NCI-H446 (cell line): ENCODE results near the gene PAFAH2.
"Not testable (repeated sequence)": the region's sequence is repeated elsewhere in the genome, so short reads cannot be mapped to it uniquely, and the experiment has no call there.

Experiments used
- DNase-seq, 2 experiments: peaks; one replicate each; lab custom pipeline; 2025; lab: John Stamatoyannopoulos, UW

Gene PAFAH2

DNA sequence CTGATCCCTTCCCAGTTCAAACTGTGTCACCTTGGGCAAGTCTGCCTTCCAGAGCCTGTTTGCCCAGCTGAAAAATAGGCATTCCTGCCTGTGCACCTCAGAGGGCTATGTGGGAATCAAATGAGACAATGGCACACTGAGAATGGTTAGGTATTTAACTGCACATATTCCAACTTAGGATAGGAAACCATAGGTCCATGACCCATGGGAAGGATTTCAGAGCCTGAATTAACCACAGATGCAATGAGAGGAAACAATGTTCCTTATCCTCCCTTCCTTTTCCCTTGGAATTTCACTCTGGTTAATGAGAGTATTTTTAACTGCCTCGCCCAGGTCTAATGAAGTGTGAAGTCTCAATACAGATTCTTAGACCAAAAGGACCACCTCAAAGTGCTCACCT lies 12.7 kb downstream of the PAFAH2 start:
- DNase-seq: no peak

DNA sequence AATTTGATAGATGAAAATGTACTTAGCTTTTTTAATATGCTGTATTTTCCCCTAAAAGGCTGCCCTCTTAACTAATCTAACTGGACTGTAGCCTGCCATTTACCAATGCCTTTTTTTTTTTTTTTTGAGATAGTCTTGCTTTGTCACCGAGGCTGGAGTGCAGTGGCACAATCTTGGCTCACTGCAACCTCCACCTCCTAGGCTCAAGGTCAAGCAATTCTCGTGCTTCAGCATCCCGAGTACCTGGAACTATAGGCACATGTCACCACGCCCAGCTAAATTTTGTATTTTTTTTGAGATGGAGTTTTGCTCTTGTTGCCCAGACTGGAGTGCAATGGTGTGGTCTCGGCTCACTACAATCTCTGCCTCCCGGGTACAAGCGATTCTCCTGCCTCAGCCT lies 18.7 kb downstream of the PAFAH2 start:
- DNase-seq: no peak

DNA sequence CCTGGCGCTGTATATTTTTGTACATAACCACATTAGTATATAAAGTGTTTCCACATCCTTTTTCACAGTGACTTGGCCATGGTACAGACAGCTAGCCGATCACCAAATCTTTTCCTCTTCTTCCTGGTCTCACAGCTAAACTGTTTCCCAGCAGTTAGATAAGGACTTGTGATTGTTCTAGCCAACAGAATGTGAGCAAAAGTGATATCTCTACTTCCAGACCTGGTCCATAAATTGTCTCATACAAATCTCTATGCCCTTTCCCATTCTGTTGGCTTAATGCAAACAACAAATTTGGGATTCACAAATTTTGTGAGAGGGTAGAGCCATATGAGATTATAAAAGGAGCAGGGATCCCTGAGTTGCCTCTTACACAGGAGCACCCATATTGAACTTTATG lies 19.5 kb downstream of the PAFAH2 start:
- DNase-seq: no peak

DNA sequence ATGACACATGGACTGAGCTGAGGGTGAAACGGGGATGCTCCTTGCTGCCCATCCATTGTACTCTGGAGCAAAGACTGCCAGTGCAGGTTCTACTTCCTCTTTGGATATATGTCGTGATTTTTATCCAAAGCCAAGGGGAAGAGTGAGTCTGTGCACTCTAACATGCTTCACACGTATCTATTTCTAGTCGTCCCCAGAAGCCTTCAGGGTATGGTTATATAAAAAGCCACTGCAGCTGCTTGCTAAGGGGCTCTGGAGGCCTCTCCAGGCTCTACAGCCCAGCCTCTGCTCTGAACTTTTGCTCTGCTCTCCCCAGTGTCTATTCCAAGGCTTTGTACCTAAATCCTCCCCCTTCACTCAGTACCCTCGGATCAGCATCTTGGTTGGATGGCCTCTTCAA lies 20.1 kb downstream of the PAFAH2 start:
- DNase-seq: no peak

DNA sequence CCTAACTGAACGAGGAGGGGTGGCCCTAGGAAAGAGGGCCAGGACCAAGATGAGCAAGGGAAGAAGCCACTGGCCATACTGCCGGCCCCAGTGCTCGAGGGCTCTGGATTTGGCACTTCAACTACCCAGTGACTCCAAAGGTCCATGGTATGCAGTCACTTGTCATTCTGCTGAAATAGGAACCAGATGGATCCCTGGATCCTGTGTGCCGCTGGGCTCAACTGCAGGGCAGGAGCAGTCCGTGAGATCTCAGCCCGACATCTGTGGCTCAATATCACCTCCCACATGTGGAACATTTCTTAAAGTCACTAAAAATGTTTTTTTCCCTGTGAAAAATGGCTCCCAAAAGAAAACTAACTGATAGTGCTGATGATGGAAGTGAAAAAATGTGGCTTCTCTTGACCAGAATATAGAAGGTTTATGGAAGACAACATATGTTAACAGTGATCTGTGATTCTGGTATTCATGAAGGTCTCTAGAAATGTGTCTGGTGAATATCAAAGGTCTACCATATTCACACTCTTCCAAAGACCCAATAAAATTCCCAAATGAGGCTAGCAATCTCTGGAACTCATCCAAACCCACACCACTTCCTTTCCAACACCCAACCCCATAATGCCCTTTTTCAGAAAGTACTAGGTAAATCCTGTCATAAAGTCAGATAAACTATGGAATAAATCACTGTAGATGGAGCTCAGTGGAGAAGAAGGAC lies 24.1 kb downstream of the PAFAH2 start:
- no peak for DNase-seq

DNA sequence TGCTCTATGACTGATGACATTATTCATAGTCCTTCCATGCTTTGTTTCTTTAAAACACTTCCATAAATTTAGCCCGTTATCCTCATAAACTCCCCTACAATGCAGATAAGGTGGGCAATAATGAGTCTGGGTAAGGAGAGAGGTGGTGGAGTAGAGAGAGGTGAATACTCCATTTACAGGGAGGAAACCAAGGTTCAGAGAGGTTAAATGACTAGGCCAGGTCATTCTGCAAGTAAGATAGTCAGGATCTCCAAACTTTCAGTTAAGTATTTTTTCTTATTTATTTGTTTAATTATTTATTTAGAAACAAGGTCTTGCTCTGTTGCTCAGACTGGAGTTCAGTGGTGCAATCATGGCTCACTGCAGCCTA lies 26.1 kb downstream of the PAFAH2 start:
- DNase-seq: no peak

DNA sequence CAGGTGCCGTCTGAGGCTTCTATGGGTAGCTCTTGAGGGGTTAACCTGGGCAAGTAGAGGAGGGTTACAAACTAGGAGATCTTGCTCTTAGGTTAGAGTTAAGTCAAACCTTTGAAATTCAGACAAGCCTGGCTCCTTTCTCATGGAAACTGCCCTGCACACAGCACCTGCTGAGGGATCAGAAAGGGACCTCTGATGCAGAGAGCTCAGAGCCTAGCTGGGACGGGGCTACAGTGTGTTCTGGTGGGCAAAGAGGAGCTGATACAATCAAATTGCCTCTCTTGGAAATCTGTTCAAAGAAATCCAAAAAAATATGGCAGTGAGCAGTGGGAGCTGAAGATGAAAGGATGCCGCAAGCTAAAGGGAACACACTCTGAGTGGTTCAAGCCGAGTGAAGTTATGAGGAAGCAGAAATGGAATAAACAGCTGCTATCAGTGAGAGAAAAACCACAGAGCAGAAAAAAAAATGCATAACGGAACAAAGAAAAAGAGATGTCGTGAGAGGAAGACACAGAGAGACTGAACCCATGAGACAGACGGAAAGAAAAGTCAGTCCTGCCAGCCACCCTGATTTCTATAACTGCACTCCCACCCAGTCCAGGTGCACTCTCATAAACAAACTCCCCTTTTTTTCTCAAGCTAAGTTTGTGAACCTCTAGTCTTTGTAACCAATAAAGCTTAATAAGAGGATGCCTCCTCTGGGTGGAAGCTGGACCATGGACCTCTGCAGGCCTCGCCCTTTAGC lies 26.6 kb downstream of the PAFAH2 start:
- DNase-seq: no peak

DNA sequence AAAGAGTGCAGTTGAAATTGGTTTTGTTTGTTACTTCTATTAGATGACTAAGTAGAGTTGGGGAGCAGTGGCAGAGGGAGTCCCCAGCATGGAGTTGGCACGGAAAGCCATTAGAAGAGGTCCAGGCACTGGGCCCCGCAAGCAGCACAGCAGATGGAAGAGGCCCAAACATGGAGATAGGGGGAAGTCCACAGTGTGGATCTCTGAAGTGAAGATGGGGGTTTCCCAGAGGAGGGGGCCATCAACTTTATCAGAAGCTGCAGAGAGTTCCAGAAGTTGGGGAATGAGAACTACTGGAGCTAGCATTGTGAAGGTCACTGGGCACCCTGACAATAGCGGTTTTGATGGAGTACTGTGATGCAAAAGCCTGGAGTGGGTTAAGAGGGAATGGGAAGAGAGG lies 30.6 kb downstream of the PAFAH2 start:
- DNase-seq: no peak

DNA sequence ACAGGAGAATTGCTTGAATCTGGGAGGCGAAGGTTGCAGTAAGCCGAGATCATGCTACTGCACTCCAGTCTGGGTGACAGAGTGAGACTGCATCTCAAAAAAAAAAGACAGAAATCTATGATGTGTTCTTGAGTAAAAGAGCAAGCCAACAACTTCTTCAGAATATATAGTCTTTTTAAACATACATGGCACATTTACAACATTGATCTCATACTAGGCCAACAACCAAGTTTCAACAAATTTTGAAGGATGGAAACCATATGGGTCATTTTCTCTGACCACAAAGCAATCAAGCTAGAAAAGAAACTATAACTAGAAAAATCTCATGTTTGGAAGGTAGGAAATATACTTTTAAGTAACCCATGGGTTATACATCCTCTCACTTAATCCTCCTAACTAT lies 38.3 kb downstream of the PAFAH2 start:
- no peak for DNase-seq

DNA sequence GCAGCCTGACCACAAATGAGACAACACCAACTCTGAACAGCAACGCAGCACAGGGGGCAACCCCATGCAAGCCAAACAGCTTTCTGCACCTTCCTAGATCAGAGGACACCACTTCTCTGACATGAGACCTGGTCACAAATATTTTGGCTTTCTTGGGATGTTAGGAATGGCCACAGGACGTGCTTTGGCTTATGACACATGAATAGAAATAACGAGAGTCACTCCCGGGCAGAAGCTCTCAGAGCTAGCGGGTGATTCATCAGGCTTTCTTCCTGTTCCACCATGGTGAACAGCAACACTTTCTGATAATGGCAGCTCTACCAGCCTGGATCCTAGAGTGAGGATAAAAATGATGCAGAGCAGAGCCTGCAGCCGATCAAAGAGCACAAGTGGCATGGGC lies 39.4 kb downstream of the PAFAH2 start:
- no peak for DNase-seq

DNA sequence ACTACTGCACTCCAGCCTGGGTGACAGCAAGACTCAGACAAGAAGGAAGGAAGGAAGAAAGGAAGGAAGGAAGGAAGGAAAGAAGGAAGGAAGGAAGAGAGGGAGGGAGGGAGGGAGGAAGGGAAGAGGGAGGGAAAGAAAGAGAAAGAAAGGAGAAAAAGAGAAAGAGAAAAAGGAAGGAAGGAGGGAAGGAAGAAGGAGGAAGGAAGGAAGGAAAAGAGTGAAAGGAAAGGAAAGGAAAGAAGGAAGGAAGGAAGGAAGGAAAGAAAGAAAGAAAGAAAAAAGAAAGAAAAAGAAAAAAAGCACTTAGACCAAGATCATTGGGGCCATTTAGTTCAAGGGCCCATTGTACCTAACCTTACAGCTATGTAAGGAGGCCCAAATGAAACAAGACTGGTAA lies 42.3 kb downstream of the PAFAH2 start:
- DNase-seq: no peak

DNA sequence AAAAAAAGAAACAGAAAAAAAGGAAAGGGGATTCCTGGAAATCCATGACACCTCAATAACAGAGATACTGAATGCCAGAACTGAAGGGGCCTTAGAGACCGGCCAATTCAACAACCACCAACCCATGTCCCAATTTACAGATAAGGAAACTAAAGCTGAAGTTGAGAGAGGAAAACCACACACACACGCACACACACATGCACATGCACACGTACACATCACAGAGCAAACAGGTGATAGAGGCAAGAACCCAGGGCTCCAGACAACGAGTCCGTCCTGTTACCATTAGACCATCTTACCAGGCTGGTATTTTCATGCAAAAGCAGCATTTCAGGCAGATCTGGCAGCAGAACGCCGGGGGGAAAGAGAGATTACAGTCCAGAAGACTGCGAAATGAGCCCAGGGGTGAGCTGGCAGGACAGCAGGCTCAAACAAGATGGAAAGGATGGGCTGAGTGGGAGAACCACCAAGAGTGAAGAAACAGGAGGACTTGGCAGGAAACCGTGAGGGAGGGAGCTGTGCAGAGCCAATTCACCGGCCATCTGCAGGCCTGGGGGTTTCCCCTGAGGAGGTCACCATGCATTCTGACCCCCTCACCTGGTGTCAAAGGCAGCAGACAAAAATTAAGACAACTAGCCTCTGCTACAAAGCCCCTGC lies 43.5 kb downstream of the PAFAH2 start:
- DNase-seq: peak in 1 of 2 experiments; percentile 35

DNA sequence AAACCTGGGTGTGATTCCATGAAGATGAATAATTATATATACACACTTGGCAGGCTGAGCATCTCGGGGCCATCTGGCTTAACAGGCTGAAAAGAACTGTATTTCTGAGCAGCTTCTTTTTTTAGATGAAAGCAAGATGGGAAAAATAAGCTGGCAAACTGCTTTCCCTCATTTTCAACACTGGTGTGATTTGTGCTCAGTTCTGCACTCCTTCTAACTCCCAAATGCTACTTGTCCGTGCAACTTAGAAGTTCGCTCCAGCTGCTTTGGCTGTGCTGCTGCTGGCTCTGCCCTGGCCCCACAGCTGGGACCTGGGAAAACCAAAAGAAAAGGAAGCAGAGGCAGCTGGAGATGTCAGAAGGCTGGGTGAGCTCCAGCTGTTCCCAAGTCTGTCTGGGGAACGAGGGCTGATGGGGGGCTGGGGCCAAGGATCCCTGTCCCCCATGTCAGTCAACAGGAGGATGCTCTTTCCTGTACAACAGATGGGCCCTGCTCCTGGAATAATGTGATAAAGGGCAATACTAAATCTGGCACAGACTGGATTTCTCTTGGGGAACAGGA lies 44.9 kb downstream of the PAFAH2 start:
- peak; percentile 95 to 96 for DNase-seq

DNA sequence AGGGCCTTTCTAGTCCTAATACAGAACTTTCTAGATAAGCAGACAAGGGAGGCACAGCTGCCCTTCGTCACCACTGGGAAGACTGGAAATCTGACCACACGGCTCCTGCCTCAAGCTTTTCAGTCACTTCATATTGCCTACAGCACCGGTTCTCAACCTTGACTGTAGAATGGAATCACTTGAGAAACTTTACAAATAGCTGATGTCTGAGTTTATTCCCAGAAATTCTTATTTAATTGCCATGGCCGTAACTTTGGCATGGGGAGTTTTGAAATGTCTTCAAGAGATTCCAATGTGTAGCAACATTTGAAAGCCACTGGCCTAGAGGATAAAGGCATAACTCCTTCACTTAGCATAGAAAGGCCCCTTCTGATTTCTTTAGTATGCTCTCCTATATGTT lies 49.2 kb downstream of the PAFAH2 start:
- no peak for DNase-seq

DNA sequence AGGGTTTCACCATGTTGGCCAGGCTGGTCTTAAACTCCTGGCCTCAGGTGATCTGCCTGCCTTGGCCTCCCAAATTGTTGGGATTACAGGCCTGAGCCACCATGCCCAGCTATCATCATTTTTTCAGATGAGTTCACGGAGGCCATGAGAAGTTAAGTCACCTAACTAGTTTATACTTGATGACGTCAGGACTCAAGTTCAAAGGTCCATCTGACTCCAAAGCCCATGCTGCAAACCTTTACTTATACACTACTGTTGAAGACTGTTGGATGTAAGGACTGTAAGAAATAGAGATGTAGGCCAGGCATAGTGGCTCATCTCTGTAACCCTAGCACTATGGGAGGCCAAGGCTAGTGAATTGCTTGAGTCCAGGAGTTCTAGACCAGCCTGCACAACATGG lies 50.8 kb downstream of the PAFAH2 start:
- no peak for DNase-seq

DNA sequence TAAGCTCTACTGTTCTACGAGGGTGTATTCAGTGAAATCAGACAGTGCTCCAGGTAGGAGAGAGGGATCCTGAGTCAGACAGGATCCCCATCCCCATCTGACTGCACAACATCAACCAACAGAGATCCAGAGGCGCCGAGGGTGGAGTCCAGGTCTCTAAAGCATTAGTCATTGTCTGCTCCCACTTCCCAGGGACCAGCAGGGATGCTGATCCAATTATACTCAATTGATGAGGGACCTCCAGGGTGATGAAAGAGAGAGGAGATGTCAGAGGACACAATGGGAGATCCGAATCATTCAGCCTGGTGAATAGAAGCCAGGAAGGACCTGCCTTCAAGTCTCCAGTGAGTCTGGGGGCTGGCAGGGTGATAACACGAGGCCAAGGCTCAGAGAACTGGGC lies 52.1 kb downstream of the PAFAH2 start:
- no peak for DNase-seq

DNA sequence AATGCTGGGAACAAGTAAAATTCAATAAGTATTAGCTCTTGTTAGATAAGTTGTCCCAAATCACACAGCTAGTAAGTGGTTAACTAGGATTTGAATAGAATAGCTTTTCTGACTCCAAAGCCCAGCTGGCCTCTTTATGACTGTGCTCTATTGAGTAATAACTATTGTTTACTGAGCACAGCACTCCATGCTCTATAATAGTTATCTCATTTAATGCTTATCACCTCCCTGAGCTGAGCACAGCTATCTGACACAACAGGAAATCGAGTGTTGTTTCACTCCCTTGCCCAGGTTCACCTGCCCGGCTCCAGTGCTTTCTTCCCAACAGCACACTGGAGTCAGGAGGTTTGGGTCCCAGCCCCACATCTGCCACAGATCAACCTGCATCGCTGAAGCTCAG lies 52.9 kb downstream of the PAFAH2 start:
- DNase-seq: no peak

DNA sequence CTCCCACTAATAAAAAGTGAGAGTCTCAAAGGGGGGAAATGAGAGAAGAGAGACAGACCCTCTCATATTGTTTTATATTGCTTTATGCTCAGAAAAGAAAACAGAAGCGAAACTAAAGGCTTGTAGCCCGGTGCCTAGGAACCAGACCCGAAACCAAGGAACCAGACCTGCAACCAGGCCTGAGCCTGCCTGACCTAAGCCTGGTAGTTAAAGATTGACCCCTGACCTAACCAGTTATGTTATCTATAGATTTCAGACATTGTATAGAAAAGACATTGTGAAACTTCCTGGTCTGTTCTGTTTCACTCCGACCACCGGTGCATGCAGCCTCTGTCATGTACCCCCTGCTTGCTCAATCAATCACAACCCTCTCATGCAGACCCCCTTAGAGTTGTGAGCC lies 54.4 kb downstream of the PAFAH2 start:
- DNase-seq: not testable (repeated sequence)

DNA sequence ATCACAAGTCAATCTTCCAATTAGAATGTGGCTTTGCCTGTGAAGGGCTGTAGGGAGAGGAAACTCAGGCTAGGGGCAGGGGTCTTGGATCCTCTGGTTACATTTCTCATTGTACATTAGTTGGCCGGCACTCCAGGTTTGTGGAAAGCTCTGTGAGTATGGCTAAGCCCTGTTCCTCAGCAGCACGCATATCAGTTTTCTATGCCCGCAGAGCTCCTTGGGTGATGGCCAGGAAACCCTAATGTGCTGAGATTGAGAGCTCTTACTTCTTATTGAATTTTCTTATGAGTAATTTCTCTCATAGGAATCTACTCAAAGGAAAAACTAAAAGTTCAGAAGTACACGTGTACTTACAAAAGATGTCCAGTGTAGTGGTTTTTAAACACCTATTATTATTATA lies 60.9 kb downstream of the PAFAH2 start:
- DNase-seq: peak in 1 of 2 experiments; percentile 21

DNA sequence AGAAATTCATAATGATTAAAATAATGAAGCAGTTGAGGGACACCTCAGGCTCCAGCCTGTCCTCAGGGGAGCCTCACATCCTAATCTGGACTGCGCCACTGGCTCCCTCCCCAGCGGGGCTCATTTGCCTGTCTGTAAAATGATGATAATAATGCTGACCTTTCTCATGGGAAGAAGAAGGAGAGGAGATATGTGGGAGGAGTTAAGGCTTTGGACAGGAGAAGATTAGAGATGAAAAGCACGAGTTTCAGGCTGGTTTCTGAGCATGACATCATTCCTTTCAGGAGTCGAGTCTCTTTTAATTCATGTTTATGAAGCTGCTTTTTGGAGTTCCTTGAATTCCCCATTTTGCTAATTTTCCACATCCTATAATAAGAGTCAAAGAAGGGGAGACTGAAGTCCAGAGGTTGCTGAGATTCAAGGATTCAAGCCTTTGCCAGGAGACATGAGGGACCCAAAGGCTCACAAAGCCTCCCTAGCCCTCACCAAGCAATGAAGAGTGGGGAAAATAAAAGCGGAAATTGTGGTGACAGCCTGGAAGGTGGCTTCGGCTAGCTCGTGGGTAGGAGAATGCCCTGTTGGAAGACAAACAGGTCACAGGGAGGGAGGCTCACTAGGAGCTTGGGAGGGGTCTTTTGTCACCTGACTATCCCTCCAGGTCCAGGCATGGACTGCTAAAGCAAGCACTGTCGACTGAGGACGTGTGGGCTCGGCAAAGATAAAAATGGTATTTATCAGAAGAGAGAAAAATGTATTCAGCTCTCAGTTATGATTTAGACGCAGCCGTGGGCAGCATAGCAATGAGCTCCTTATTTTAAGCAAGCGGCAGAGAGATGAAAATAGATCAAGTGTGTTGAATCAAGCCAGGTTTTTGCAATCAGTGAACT lies 64.1 kb downstream of the PAFAH2 start:
- DNase-seq: no peak

DNA sequence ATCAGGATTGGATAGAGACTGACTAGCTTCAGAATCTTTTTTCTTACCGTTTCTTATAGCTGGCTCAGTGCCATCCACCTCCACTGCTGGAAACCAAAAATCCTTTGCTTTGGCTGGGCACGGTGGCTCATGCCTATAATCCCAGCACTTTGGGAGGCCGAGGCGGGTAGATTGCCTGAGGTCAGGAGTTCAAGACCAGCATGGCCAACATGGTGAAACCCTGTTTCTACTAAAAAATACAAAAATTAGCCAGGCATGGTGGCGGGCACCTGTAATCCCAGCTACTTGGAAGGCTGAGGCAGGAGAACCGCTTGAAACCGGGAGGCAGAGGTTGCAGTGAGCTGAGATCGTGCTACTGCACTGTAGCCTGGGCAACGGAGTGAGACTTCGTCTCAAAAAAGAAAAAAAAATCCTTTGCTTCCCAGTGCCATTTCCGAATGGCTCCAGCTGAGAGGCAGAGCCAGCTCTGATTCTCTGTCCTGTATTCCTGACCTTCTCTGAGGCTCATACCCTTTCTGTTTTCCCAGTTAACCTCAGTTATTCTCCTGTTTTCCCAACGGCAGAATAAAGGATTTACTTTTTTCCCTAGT lies 65.0 kb downstream of the PAFAH2 start:
- DNase-seq: not testable (repeated sequence)

DNA sequence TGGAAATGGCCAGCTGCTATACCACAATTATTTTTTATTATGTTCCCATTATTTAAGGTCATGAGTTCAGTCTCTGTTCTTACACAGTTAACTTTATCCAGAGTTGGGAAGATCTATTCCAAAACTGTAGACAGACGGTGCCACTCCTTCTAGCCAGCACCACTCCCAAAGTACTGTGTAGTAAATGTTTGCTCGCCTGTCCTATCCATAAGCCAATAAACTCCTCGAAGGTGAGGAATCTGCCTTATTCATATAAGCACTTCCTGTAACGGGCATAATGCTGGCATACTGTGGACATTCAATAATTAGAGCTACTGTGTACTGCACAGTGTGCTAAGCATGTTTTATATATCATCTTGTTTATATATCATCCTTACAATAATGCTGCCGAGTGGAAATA lies 65.5 kb downstream of the PAFAH2 start:
- no peak for DNase-seq
